HEK293 (cell line): ENCODE results near the gene EML4.

Experiments
- CTCF ChIA-PET: fragments of 350-600 bp; formaldehyde crosslinking; extraction: SDS; loops from one replicate; lab custom pipeline; 2021; ENCODE audit warnings: antibody characterized with exemption; lab: Yijun Ruan, JAX
- POLR2A ChIA-PET: fragments of 300-600 bp; formaldehyde crosslinking; extraction: SDS; loops from one replicate; lab custom pipeline; 2020; ENCODE audit warnings: antibody characterized with exemption, inconsistent platforms; lab: Yijun Ruan, JAX
- H3K27ac ChIP-seq: fragments of 200-500 bp; sonication (Bioruptor generic); 2 replicates; pipeline ENCODE4 v1.5.1; 2014; ENCODE audit warnings: low read depth, low read length, control low read depth, inconsistent platforms; ENCODE audit errors: extremely low read depth
- H3K36me3 ChIP-seq, 2 experiments: fragments of 200-500 bp in 1 of 2; sonication (Bioruptor generic) in 1 of 2; 1 replicate in 1 of 2; 2 replicates in 1 of 2; pipeline ENCODE4 v1.5.1; 2014 to 2017; ENCODE audit warnings: inconsistent platforms in 2 of 2, low read length in 2 of 2; ENCODE audit not compliant: control insufficient read depth in 2 of 2, insufficient read depth in 1 of 2
- H3K4me1 ChIP-seq: fragments of 200-500 bp; sonication (Bioruptor generic); 2 replicates; pipeline ENCODE4 v1.5.1; 2014; ENCODE audit warnings: mild to moderate bottlenecking, low read length, inconsistent platforms; ENCODE audit not compliant: control insufficient read depth, insufficient read depth
- H3K4me3 ChIP-seq: 2 replicates; pipeline ENCODE4 v1.5.1; 2011; ENCODE audit warnings: low read depth, mild to moderate bottlenecking, control low read depth, low read length, moderate library complexity
- H3K9me3 ChIP-seq: fragments of 200-500 bp; sonication (Bioruptor generic); 2 replicates; pipeline ENCODE4 v1.5.1; 2014; ENCODE audit warnings: low read depth, low read length, inconsistent platforms; ENCODE audit not compliant: control insufficient read depth, insufficient read depth
- KLF1 ChIP-seq: fragments of 450-650 bp; formaldehyde crosslinking; IDR thresholded peaks from 2 replicates; pipeline ENCODE4 v1.5.1; 2016; ENCODE audit warnings: missing biosample characterization, missing genetic modification characterization
- ZBTB17 ChIP-seq: fragments of 450-650 bp; formaldehyde crosslinking; IDR thresholded peaks from 2 replicates; pipeline ENCODE4 v1.5.1; 2016; ENCODE audit warnings: missing biosample characterization, missing genetic modification characterization
- ZBTB21 ChIP-seq: fragments of 450-650 bp; formaldehyde crosslinking; IDR thresholded peaks from 2 replicates; pipeline ENCODE4 v1.5.1; 2017; ENCODE audit warnings: missing biosample characterization, missing genetic modification characterization
- ZNF138 ChIP-seq: fragments of 450-650 bp; formaldehyde crosslinking; IDR thresholded peaks from 2 replicates; pipeline ENCODE4 v1.5.1; 2016; ENCODE audit warnings: missing biosample characterization, missing genetic modification characterization, borderline replicate concordance
- ZNF157 ChIP-seq: fragments of 450-650 bp; formaldehyde crosslinking; IDR thresholded peaks from 2 replicates; pipeline ENCODE4 v1.5.1; 2016; ENCODE audit warnings: missing biosample characterization, missing genetic modification characterization
- ZNF248 ChIP-seq: fragments of 450-650 bp; formaldehyde crosslinking; IDR thresholded peaks from 2 replicates; pipeline ENCODE4 v1.5.1; 2017; ENCODE audit warnings: missing biosample characterization, missing genetic modification characterization
- ZNF529 ChIP-seq: fragments of 450-650 bp; formaldehyde crosslinking; IDR thresholded peaks from 2 replicates; pipeline ENCODE4 v1.5.1; 2017; ENCODE audit warnings: missing genetic modification characterization, missing biosample characterization; ENCODE audit not compliant: insufficient replicate concordance
- ZNF658 ChIP-seq: fragments of 450-650 bp; formaldehyde crosslinking; IDR thresholded peaks from 2 replicates; pipeline ENCODE4; 2016; ENCODE audit warnings: missing biosample characterization, missing genetic modification characterization
- ZNF76 ChIP-seq: fragments of 450-650 bp; formaldehyde crosslinking; IDR thresholded peaks from 2 replicates; pipeline ENCODE4; 2016; ENCODE audit warnings: low read depth, missing biosample characterization, missing genetic modification characterization, borderline replicate concordance
- ZSCAN23 ChIP-seq: fragments of 450-650 bp; formaldehyde crosslinking; IDR thresholded peaks from 2 replicates; pipeline ENCODE4 v1.5.1; 2016; ENCODE audit warnings: missing biosample characterization, missing genetic modification characterization
- TF ChIP-seq, protein P1 (sequence below): fragments of 450-650 bp; formaldehyde crosslinking; IDR thresholded peaks from 2 replicates; pipeline ENCODE4 v1.5.1; 2016; ENCODE audit warnings: missing biosample characterization, missing genetic modification characterization
- TF ChIP-seq, protein P2 (sequence below): fragments of 450-650 bp; formaldehyde crosslinking; IDR thresholded peaks from 2 replicates; pipeline ENCODE4 v1.5.1; 2016; ENCODE audit warnings: missing biosample characterization, missing genetic modification characterization, low read depth
- TF ChIP-seq, protein P3 (sequence below): fragments of 450-650 bp; IDR thresholded peaks from 2 replicates; pipeline ENCODE4 v1.5.1; 2018; ENCODE audit warnings: missing biosample characterization, mild to moderate bottlenecking, missing genetic modification characterization
- TF ChIP-seq, protein P4 (sequence below): fragments of 450-650 bp; formaldehyde crosslinking; IDR thresholded peaks from 2 replicates; pipeline ENCODE4 v1.5.1; 2016; ENCODE audit warnings: missing biosample characterization, missing genetic modification characterization
- TF ChIP-seq, protein P5 (sequence below): fragments of 450-650 bp; formaldehyde crosslinking; IDR thresholded peaks from 2 replicates; pipeline ENCODE4 v1.5.1; 2016; ENCODE audit warnings: missing biosample characterization, missing genetic modification characterization
- TF ChIP-seq, protein P6 (sequence below): fragments of 450-650 bp; formaldehyde crosslinking; IDR thresholded peaks from 2 replicates; pipeline ENCODE4 v1.5.1; 2016; ENCODE audit warnings: missing biosample characterization, missing genetic modification characterization
- TF ChIP-seq, protein P7 (sequence below): sonication (generic); formaldehyde crosslinking; IDR thresholded peaks from 2 replicates; pipeline ENCODE4 v1.8.1; 2022; ENCODE audit warnings: mild to moderate bottlenecking, moderate library complexity, missing genetic modification reagents

Gene EML4

DNA sequence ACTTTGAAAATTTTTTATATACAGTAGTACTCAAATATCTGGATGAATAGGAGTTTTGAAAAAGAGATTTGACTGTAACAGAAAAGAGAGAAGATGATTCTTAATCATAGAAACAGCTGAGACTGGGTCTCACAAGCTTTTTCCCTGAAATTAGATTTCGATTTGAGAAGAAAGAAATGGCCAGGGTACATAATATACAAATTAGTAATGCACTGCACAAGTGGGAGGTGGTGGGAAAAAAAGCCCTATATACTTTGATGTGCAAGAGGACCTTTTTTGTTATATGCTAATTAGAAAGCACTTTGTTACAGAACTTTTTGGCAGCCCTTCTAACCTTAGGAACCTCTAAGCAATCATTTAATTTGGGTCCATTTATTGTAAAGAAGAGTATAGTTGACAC is 62.9 kb downstream of the EML4 start (continued):
- TF ChIP-seq, protein P1, sequence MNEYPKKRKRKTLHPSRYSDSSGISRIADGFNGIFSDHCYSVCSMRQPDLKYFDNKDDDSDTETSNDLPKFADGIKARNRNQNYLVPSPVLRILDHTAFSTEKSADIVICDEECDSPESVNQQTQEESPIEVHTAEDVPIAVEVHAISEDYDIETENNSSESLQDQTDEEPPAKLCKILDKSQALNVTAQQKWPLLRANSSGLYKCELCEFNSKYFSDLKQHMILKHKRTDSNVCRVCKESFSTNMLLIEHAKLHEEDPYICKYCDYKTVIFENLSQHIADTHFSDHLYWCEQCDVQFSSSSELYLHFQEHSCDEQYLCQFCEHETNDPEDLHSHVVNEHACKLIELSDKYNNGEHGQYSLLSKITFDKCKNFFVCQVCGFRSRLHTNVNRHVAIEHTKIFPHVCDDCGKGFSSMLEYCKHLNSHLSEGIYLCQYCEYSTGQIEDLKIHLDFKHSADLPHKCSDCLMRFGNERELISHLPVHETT (tag by site-specific recombination) = no peak
- TF ChIP-seq ZNF157 (tag by site-specific recombination) (no peak), ZSCAN23 (no peak)

DNA sequence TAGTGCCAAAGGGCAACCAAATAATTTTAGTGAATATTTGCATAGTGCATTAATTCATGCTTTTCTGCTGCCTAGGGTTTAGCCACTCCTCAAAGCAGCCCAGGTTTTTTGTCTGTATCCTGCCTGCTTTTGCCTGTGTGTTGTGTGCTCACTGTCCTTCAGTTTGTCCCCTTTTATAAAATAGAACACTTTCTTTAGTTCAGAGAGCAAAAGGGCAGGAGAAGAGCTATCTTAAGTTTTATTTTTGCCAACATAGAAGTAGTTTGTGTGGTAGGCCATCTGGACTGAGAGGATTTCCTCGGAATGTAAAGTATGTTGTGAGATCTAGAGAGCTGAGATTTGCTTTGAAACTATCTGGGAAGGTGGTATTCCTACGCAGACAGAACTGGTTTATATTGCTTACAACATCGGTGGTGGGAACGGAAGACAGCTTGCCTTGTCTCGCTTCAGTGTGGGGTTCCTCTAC is 64.9 kb downstream of the EML4 start:
- no peak overlapping the region for H3K4me3 ChIP-seq
- H3K36me3 ChIP-seq = no peaks in the 10 kb centered on the region
- TF ChIP-seq, protein P2, sequence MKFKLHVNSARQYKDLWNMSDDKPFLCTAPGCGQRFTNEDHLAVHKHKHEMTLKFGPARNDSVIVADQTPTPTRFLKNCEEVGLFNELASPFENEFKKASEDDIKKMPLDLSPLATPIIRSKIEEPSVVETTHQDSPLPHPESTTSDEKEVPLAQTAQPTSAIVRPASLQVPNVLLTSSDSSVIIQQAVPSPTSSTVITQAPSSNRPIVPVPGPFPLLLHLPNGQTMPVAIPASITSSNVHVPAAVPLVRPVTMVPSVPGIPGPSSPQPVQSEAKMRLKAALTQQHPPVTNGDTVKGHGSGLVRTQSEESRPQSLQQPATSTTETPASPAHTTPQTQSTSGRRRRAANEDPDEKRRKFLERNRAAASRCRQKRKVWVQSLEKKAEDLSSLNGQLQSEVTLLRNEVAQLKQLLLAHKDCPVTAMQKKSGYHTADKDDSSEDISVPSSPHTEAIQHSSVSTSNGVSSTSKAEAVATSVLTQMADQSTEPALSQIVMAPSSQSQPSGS (tag by site-specific recombination) = no peak
- TF ChIP-seq, protein P3, sequence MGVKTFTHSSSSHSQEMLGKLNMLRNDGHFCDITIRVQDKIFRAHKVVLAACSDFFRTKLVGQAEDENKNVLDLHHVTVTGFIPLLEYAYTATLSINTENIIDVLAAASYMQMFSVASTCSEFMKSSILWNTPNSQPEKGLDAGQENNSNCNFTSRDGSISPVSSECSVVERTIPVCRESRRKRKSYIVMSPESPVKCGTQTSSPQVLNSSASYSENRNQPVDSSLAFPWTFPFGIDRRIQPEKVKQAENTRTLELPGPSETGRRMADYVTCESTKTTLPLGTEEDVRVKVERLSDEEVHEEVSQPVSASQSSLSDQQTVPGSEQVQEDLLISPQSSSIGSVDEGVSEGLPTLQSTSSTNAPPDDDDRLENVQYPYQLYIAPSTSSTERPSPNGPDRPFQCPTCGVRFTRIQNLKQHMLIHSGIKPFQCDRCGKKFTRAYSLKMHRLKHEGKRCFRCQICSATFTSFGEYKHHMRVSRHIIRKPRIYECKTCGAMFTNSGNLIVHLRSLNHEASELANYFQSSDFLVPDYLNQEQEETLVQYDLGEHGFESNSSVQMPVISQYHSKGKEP = no peak
- TF ChIP-seq KLF1 (no peak), ZNF658 (tag by site-specific recombination) (no peak), ZNF529 (tag by site-specific recombination) (no peak), ZNF76 (tag by site-specific recombination) (no peak), ZBTB21 (no peak)
- TF ChIP-seq, protein P4, sequence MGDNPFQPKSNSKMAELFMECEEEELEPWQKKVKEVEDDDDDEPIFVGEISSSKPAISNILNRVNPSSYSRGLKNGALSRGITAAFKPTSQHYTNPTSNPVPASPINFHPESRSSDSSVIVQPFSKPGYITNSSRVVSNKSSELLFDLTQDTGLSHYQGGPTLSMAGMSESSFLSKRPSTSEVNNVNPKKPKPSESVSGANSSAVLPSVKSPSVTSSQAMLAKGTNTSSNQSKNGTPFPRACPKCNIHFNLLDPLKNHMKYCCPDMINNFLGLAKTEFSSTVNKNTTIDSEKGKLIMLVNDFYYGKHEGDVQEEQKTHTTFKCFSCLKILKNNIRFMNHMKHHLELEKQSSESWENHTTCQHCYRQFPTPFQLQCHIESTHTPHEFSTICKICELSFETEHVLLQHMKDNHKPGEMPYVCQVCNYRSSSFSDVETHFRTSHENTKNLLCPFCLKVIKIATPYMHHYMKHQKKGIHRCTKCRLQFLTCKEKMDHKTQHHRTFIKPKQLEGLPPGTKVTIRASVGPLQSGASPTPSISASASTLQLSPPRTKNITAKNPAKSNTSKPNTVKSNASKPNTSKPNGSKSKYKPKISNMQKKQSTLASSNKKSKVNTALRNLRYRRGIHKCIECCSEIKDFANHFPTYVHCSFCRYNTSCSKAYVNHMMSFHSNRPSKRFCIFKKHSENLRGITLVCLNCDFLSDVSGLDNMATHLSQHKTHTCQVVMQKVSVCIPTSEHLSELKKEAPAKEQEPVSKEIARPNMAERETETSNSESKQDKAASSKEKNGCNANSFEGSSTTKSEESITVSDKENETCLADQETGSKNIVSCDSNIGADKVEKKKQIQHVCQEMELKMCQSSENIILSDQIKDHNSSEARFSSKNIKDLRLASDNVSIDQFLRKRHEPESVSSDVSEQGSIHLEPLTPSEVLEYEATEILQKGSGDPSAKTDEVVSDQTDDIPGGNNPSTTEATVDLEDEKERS (tag by site-specific recombination) = no peak
- TF ChIP-seq, protein P5, sequence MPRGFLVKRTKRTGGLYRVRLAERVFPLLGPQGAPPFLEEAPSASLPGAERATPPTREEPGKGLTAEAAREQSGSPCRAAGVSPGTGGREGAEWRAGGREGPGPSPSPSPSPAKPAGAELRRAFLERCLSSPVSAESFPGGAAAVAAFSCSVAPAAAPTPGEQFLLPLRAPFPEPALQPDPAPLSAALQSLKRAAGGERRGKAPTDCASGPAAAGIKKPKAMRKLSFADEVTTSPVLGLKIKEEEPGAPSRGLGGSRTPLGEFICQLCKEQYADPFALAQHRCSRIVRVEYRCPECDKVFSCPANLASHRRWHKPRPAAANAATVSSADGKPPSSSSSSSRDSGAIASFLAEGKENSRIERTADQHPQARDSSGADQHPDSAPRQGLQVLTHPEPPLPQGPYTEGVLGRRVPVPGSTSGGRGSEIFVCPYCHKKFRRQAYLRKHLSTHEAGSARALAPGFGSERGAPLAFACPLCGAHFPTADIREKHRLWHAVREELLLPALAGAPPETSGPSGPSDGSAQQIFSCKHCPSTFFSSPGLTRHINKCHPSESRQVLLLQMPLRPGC (tag by site-specific recombination) = no peak
- peaks cover 5% of the 10 kb centered on the region for H3K4me1 ChIP-seq
- H3K27ac ChIP-seq = no peak overlapping the region
- CTCF ChIA-PET = interaction anchor here (0.6 to 1.0 kb wide), 2 partner anchors 97 to 139 kb away, joined by 4 to 5 read pairs; no protein-coding TSS in a partner anchor
- POLR2A ChIA-PET = no interaction called here
- H3K9me3 ChIP-seq = no peaks in the 10 kb centered on the region

DNA sequence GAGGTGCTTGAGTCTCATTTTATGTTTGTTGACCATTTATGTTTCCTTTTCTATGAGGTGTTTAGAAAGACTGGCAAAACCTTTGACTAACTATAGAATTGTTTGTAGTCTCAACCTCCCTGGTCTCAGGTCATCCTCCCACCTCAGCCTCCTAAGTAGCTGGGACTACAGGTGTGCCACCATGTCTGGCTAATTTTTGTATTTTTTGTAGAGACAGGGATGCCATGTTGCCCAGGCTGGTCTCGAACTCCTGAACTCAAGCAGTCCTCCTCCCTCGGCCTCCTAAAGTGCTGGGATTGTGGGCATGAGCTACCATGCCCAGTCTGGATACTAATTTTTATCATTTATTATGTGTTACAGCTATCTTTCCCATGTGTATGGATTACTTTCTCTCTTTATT is 67.8 kb downstream of the EML4 start:
- ChIA-PET POLR2A (no interaction called here), CTCF (interaction anchor here (0.5 to 3.9 kb wide), 9 partner anchors 22 to 383 kb away, joined by 3 to 22 read pairs (median 4); no protein-coding TSS in a partner anchor)
- Histone ChIP-seq H3K4me3 (no peak overlapping the region), H3K27ac (no peak overlapping the region), H3K4me1 (peaks cover 13% of the 10 kb centered on the region), H3K36me3 (no peaks in the 10 kb centered on the region), H3K9me3 (no peaks in the 10 kb centered on the region)
- TF ChIP-seq, protein P6, sequence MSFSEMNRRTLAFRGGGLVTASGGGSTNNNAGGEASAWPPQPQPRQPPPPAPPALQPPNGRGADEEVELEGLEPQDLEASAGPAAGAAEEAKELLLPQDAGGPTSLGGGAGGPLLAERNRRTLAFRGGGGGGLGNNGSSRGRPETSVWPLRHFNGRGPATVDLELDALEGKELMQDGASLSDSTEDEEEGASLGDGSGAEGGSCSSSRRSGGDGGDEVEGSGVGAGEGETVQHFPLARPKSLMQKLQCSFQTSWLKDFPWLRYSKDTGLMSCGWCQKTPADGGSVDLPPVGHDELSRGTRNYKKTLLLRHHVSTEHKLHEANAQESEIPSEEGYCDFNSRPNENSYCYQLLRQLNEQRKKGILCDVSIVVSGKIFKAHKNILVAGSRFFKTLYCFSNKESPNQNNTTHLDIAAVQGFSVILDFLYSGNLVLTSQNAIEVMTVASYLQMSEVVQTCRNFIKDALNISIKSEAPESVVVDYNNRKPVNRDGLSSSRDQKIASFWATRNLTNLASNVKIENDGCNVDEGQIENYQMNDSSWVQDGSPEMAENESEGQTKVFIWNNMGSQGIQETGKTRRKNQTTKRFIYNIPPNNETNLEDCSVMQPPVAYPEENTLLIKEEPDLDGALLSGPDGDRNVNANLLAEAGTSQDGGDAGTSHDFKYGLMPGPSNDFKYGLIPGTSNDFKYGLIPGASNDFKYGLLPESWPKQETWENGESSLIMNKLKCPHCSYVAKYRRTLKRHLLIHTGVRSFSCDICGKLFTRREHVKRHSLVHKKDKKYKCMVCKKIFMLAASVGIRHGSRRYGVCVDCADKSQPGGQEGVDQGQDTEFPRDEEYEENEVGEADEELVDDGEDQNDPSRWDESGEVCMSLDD (tag by site-specific recombination) = no peak
- TF ChIP-seq, protein P7, sequence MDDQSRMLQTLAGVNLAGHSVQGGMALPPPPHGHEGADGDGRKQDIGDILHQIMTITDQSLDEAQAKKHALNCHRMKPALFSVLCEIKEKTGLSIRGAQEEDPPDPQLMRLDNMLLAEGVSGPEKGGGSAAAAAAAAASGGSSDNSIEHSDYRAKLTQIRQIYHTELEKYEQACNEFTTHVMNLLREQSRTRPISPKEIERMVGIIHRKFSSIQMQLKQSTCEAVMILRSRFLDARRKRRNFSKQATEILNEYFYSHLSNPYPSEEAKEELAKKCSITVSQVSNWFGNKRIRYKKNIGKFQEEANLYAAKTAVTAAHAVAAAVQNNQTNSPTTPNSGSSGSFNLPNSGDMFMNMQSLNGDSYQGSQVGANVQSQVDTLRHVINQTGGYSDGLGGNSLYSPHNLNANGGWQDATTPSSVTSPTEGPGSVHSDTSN (CRISPR knock-in tag) = no peak
- TF ChIP-seq ZBTB17 (tag by site-specific recombination) (no peak), ZNF138 (tag by site-specific recombination) (no peak), ZNF248 (no peak)
- TF ChIP-seq, protein P3 = no peak
